Chondrocyte (in vitro differentiated cells): ENCODE measurements around the gene TC2N. TPM values are rescaled to one million over a fixed set of nuclear protein-coding genes. Genes with fewer than 3 reads are reported as not detected.

ENCODE experiments used
- DNase-seq: peaks from one replicate; pipeline ENCODE4 v3.0.0; 2021; ENCODE audit warnings: mixed read lengths, low spot score
- H3K27ac Mint-ChIP-seq: one replicate; pipeline ENCODE4 v1.8.0; 2021; ENCODE audit warnings: mild to moderate bottlenecking, moderate library complexity, mixed read lengths; ENCODE audit not compliant: unreplicated experiment
- H3K27me3 Mint-ChIP-seq: 2 replicates; pipeline ENCODE4 v1.8.0; 2021; ENCODE audit warnings: low read depth, mixed read lengths
- H3K36me3 Mint-ChIP-seq: 2 replicates; pipeline ENCODE4 v1.8.0; 2021; ENCODE audit warnings: low read depth, mixed read lengths
- H3K4me1 Mint-ChIP-seq: 2 replicates; pipeline ENCODE4 v1.8.0; 2021; ENCODE audit warnings: low read depth, mild to moderate bottlenecking, mixed read lengths
- H3K4me3 Mint-ChIP-seq: one replicate; pipeline ENCODE4 v1.8.0; 2021; ENCODE audit warnings: mild to moderate bottlenecking, moderate library complexity, mixed read lengths; ENCODE audit not compliant: unreplicated experiment
- H3K9me3 Mint-ChIP-seq: 2 replicates; pipeline ENCODE4 v1.8.0; 2021; ENCODE audit warnings: low read depth, mixed read lengths
- CTCF ChIP-seq: fragments of 200-600 bp; sonication (generic); IDR thresholded peaks from 2 replicates; pipeline ENCODE4 v1.5.0; 2021; ENCODE audit warnings: antibody characterized with exemption, mild to moderate bottlenecking, moderate library complexity
- total RNA-seq: library from RNA; stranded (reverse); gene quantifications from 3 replicates; pipeline ENCODE4 v1.2.1, GENCODE V29; 2021

The TC2N gene
- total RNA-seq, 1 donor from 2014 or later = 11.2 TPM

- DNase-seq = no peak
- Mint-ChIP-seq H3K4me1 (peaks cover 3% of the 10 kb centered on the region), H3K9me3 (no peaks in the 10 kb centered on the region), H3K4me3 (no peak overlapping the region), H3K36me3 (no peaks in the 10 kb centered on the region), H3K27me3 (peaks cover 16% of the 10 kb centered on the region), H3K27ac (no peak overlapping the region)
- no peak for TF ChIP-seq CTCF
Observed at GRCh38 chr14:91731018-91731417, 136.3 kb downstream of the TC2N start.

- Mint-ChIP-seq H3K9me3 (no peaks in the 10 kb centered on the region), H3K27me3 (peaks cover 19% of the 10 kb centered on the region)
Observed at GRCh38 chr14:91729756-91730155, 137.6 kb downstream of the TC2N start.

More at GRCh38 chr14:91729756-91730155, 137.6 kb downstream of the TC2N start:
- no peak for TF ChIP-seq CTCF
- Mint-ChIP-seq H3K4me3 (no peak overlapping the region), H3K36me3 (no peaks in the 10 kb centered on the region), H3K27ac (no peak overlapping the region), H3K4me1 (peaks cover 3% of the 10 kb centered on the region)
- DNase-seq = no peak

Other genes with a start within 250 kb of the TC2N start
- gene CATSPERB, start 135.4 kb downstream of the TC2N start, total RNA-seq = 0.99 to 2.8 TPM (median 2.2 TPM) in 3 replicates
- gene FBLN5, start 80.2 kb upstream of the TC2N start, total RNA-seq = 1,189 to 1,311 TPM (median 1,232 TPM) in 3 replicates
- 90.5 to 104 TPM (median 92.7 TPM) in 3 replicates for gene TRIP11, start 172.5 kb upstream of the TC2N start, total RNA-seq
- gene ATXN3, start 239.0 kb upstream of the TC2N start, total RNA-seq = 20.0 to 26.5 TPM (median 20.4 TPM) in 3 replicates